GM19035 (cell line): ENCODE results near the gene IVD.
"Not testable (repeated sequence)": the region's sequence is repeated elsewhere in the genome, so short reads cannot be mapped to it uniquely, and the experiment has no call there.

Source experiments
- ATAC-seq: cut with Tn5 transposase; IDR thresholded peaks from one replicate; pipeline ENCODE4 v1.9.1; 2021; ENCODE audit not compliant: unreplicated experiment

The IVD gene

DNA sequence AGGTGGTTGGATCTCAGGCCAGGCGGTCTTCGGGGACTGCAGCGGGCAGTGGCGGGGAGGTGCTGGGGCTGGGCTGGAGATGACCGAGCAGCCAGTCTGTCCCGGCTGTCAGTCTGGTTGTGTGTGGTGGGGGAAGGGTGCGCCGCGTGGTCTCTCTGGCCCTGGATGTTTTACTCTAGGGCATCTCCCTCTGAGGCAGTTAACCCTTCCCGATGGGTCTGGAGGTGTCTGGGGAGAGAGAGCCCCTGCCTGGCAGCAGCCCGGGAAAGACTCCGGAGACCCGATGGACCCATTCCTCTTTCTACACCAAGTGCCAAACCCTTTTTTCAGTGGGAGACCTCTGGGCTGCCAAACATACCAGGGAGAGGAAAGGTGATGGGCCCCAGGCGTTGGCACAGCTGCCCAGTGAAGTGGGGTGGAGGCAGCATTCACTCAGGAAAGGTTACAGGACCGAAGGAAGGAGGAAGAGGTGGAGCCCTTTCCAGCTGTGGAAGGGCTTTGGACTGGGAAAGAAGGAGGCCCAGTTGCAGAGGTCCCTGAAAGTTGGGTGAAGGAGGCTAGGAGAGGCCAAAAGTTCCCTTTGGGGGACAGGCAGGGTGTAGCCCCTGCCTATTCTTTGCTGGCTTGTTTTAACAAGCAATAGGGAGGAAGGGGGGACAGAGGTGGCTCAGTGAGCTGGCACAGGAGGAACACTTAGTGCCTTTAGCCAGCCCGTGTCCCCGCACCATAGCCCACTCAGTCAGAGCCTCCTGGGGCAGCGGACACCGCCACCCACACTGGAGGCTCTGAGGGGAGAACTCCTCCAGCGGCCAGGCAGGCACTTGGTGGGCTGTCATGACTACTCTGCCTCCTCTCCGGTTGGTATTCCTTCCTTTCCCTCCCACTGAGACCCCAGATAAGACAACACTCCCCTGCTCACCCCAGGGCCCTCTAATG lies 32.4 kb downstream of the IVD start:
- ATAC-seq: no peak

DNA sequence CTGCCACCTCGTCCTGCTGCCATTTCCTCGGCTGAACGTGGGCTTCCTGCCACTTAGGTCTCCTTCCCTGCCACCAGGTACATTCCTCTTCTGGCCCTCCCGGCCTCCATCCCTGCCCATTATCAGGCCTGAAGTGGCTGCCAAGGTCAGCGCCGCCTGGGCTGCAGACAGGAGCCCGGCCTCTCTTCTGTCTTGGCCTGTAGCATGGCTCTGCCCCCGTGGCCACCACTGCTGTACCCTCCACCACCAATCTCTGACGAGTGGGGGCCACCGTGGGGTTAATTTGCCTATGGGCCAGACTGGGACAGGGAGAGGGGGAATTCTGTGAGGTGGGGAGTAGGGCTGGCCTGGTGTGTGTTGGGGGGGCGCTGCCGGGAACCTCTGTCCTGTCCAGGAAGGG lies 33.1 kb downstream of the IVD start:
- ATAC-seq: no peak

DNA sequence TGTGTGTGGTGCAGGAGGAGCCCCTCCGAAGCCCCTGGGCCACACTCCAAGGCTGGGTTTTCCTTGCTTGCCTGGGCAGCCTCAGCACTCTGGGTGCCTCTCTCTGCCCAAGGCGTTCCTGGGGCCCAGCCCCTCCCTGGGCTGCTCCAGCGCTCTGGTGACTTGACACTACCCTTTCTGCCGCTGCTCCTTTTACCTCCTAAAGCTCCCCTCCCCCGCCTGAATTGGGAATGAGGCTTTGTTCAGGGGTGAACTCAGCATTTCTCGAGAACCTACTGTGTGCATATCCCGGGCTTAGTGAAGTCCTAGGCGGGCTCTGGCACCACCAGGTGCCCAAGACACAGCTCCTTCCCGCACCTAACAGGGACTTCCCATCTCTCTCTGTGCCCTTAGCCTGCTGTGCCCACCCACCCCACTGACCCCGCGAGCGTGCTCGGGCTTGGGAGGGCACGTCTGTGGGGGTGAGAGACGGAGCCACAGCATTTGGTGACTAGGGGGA lies 33.9 kb downstream of the IVD start:
- no peak for ATAC-seq

DNA sequence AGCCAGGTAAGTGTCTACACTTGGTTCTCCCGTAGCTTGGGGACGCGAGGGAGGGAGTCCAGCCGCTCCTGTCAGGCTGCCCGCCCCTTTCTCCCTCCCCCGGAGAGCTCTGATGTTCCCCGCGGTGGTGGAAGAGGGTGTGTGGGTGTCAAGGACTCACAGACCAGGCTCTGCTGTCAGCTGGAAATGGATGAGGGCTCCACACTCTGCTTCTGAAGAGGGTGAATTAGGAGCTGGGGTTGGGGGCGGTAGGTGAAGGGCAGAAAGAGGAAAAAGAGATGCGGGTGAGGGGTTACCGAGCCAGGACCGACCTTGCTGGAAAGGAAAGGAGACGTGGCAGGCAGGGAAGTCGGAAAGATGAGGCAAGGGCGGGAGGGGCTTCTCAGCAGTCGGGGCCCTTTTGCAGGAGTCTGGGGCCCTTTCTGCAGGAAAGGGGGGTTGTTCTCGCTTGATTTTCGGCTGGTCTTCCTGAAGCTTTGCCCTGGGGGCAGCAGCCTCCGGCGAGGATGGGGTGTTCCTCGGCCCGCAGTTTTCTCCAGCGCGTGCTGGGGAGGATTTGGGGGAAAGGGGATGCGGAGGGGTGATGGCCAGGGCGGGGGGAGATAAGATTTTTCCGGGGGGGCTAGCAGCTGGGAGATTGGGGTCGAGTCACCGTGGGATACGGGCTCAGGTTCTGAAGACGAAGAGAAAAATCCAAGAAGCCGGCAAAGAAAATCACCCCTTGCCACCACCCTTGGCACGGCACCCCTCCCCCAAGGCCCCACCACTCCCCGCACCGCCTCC lies 34.6 kb downstream of the IVD start:
- no peak for ATAC-seq

DNA sequence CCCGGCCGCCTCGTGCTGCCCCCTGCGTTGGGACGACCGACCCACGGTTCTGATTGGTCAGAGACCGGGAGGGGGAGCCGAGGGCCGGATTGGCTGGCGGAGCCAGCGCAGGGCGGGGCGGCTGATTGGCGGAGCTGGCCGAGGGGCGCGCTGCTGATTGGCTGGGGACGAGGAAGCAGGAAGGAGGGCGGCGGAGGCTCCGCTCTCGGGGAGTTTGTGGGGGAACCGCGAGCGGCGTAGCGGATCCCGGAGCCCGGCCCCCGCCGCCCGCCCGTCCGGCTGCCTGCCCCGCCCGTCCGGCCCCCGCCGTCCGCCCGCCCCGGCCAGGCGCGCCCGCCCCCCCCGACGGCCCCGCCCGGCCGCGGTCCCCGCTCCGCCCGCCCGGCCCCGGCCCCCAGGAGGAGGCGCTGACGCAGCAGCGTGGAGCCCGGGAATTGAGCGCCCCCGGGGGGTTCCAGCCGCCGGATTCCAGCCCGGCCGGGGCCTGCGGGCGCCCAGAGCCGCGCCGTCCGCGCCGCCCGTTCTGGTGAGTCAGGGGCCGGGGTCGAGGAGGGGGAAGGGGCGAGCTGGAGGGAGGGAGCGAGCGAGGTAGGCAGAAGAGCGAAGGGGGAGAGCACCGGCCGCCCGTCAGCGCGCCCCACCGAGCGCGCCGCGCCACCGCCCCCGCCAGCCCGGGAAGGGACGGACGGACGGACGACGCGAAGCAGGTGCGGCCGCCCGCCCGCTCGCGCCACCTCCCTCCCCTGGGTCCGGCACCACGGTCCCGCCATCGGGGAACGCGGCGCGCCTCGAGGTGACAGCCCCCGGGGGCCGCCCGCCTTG lies 35.4 kb downstream of the IVD start, which contains the start of gene BAHD1:
Gene BAHD1, plus strand, starts transcription at position 211 of the 822 bp plus-strand sequence. CDS start 17,512 bp downstream, outside the sequence.
- ATAC-seq: peak; percentile 87

DNA sequence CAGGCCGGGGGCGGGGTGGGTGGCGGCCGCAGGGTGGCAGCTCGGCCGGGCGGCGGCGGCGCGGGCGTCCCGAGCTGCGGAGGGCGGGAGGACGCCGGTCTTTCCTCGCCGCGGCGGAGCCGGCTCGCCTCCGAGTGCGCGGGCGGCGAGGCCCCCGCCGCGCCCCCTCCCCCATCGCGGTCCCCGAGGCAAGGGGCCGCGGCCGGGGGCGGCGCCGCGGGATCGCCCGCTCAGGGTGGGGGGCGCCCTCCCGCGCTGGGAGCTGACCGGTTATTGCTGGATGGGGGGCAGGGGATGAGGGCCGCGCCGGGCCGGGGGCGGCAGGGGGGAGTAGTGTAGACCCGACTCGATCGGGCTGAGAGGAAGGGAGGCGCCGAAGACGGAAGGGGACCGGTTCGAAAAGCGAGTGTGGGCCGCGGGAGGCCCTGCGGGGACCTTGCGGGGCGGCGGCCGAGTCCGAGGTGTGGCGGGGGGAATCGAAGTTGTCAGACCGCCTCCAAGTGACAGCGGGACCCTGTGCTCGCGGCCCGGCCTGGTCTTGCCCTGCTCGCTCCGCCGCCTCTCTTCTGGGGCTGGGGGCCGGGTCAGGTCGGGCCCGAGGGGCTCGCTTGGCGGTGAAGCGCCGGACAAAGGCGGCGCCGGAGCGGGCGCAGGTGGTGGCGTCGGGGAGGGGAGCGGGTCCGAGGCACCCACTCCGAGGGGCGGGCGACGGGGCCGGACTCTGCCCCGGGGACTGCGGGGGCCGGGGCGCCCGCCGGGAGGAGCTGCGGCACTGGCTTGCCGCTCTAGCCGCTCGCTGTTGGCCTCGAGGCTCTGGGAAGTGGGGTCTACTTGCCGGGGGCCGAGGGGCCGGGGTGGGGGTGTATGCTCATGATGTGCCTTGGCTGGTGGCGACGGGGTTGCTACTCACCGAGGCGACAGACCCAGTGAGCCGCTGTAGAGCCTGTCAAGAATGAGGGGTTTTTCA lies 36.3 kb downstream of the IVD start:
- peak; percentile 20 for ATAC-seq

DNA sequence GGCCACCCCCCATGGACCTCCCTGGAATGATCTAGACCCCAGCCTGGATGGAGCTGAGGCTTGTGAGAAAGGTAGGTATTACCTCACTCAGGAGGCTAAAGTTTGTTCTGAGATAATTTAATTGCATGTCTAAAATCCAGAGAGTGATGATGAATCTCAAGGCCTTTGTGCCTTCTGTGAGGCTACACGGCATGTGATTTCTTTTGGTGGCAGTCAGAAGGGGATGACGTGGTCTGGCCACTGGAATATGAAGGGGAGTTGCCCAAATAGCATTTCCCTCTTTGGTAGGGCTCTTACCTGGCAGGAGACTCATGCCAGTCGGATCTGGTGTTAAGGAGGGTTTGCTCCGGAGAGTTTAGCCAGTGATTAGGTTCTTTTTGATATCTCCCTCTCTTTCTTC lies 37.7 kb downstream of the IVD start:
- no peak for ATAC-seq

DNA sequence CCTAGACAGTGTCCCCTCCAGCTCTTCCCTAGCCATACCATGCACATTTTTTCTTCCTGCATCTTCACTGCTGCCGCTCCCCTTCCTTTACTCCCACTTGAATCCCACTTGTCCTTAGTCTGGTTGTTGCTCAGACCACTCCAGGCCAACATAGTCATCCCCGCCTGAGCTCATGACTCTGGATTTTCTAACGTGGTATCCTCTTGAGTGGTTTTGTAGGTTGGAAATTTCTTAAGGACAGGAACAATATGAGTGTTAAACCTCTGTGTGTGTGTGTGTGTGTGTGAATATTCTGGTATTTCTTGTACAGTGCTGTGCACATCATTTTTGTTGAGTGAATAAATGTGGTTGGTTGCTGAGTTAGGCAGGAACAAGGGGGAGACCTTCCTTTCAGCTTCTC lies 38.3 kb downstream of the IVD start:
- no peak for ATAC-seq

DNA sequence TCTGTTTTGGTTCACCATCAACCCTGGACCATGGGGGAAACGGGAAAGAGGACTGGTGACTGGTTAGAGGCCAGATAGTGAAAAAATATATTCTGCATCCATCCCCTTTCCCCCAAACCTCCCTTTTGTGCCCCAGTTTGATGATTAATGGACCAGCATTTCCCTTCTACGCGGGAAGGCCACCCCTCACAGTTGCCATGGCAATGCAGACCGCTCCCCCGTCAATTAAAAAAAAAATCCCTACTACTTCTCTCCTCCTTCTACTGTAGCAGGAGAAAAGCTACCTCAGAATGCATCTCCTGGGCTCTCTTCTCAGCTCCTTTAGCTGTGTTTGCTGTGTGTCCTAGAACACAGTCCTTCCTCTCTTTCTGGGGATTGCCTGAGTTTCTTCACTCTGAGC lies 39.1 kb downstream of the IVD start:
- ATAC-seq: no peak

DNA sequence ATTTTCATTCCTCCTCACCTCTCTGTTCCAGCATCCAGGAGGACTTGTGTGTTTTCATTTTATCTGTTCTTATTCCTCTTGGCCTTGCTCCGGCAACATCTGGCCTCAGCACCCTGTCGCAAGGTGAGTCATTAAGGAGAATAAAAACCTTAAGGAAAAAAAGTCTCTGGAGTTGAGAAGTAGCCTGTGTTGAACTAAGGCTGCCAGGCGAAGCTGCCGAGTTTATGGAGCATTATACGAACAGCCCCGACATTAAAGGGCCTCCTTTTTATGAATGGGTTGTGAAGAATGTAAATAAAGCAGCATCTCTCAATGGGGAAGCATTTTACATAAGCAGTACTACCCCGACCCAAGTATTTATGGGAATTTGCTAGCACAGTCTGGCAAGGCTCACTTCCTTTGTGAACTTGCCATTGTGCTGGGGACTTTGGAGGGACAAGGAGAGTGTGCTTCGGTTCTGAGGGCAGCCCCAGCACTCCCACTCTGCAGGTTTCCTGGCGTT lies 39.9 kb downstream of the IVD start:
- ATAC-seq: no peak

DNA sequence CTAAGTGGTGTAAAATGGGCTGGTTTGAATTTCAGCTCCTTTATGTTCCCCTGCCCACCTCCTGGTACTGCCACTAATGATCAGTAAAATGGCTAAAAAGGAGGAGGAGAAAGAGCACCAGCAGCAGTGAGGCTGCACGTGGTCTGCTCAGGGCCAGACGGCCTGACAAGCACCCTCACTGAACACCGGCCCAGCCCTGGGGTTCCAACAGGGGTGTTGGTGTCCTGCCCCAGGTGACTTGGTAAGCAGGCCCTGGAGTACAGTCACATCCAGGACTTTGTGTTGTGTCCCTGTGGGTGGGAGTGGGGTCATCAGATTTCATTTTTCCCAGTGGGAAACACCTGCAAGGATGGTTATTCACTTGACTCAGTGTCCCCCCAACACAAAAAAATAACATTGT lies 40.5 kb downstream of the IVD start:
- no peak for ATAC-seq

DNA sequence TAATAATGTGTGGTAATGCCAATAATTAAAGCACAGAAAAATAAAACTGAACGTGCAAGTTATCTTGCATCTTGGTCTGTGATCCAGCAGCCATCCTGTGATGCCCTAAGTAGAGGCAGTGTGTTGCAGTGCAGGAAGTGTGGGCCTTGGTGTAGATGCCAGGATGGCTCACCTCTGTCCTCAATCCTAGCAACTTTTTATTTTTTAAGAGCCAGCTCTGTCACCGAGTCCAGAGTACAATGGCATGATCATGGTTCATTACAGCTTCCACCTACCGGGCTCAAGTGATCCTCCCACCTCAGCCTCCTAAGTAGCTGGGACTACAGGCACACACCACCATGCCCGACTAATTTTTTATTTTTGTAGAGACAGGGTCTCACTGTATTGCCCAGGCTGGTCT lies 42.8 kb downstream of the IVD start:
- ATAC-seq: no peak

DNA sequence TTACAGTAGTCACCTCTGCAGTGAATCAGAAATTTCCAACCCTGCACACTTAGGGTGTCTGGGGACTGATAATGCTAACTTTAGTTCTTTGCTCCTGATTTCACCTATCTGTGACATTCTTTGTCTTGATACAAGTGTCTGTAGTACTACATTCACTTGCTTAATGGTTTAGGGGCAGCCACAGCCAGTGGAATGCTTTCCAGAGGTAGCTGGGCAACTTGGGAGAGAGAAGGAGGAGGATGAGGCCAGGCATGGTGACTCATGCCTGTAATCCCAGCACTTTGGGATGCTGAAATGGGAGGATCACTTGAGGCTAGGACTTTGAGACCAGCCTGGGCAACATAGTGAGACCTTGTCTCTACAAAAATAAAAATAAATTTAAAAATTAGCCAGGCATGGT lies 43.7 kb downstream of the IVD start:
- ATAC-seq: no peak

DNA sequence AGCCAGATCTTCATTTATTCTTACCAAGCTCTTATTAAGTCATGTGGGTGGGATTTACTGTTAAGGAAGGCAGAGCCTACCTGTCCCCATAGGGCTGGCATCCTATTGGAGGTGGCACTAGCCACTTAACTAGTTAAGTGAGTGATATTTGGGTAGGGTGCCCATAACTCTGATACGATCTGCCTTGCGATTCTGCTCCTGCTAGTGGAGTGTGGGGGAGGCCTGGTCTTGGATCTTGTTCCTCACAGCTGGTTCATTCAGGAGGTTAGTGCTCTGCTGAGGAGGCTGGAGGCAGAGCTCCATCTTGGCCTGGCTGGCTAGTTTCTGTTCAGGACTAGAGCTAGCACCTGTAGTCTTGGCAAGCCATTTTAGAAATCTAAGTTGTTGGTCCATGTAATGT lies 44.5 kb downstream of the IVD start:
- no peak for ATAC-seq

DNA sequence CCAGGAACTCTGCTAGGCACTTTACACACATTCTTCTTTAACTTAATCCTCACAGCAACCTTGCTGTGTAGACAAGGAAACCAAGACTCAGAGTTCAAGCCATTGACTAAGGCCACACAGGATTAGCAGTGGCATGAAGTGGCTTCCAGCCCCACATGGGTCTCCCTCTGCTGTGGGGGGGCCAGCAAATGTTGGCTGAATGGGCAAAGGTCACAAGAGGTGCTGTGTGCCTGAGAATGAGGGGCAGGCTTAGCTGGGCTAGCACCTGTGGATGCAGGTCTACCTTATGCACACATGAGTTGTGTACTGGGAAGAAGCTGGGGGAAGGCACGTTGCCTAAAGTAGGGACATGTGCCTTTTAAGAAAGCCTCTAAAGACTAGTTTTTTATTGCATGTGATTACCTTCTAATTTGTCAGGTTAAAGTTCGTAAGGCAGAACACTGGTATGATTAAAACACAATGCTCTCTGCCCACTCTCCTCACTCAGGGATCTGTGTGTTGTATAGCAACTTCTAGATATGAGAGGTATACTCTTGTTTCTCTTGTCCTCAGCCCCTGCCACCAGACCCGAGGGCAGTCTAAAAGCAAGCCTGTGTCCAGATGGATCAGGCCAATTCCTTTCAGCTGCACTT lies 46.0 kb downstream of the IVD start:
- no peak for ATAC-seq

DNA sequence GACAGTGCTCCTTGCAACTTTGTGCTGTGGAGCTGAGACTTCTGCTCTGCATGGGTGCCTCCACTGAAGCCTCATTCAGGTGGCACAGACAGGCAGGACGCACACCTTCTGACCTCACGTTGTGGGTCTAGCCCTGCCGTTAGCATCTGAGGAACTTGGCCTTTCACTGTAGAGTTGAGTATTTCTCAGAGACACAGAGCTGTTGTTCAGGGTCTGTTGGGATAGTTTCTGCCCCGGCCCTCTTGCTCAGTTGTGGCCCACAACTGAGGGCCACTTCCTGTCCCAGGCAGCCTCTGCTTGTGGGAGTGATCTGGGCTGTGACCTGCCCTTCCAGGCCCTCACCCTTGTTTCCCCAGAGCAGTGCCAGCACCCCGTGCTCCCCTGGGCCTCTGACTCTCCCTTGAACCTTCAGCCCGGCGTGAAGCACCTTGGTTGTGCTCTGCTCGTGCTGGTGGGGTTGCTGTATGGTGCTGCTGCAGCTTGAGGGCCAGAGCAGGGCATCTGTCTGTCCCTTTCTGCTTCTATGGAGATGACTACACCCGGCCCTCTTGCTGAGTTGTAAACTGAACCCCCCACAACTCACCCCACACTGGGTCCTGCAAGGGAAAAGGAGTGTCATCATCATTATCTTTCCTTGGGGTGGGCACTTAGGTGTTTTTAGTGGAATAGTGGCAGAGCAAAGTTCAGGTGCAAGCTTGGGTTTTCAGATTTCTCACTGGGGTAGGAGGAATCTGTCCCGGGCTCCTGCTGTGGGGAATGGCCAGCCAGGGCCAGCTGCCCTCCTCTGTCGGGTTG lies 46.9 kb downstream of the IVD start:
- no peak for ATAC-seq

DNA sequence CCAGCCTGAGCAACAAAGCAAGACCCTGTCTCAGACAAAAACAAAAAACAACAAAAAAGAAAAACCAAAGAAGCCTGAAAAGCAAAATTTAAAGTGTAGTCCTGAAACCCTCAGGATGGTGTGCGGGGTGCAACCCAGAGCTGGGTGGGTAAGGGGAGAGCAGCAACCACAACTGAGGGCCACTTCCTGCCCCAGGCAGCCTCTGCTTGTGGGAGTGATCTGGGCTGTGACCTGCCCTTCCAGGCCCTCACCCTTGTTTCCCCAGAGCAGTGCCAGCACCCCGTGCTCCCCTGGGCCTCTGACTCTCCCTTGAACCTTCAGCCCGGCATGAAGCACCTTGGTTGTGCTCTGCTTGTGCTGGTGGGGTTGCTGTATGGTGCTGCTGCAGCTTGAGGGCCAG lies 48.3 kb downstream of the IVD start:
- ATAC-seq: not testable (repeated sequence)

DNA sequence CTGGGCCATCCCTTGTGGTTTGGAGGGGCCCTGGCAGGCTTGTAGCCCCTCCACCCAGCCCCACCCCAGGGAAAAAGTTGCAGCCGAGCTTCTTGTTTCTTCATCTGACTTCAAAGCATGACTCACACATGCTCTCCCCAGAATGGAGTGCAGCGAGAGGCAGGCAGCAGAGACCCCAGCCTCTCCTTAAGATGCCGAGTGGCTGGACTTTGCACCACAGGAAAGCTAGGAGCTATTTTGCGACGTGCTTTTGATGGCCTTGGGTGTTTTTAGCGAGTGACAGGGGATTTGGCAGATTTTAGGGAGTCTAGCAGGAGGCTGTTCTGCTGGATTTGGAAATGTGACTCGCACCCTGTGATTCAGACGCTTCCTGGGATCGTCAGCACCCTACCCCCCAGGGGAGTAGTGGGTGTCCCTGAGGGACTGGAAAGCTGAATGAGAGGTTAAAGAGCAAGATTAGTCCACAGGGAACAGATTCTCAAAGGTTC lies 49.4 kb downstream of the IVD start:
- no peak for ATAC-seq
